OCI-LY7 (cell line): ENCODE results near the gene APEX2.

Experiments used
- CTCF ChIP-seq: fragments of 200-600 bp; sonication (generic); conservative IDR thresholded peaks from 2 replicates; pipeline ENCODE4 v1.5.1; 2014; ENCODE audit warnings: mild to moderate bottlenecking, antibody characterized with exemption, low read length, moderate library complexity, mixed read lengths
- EZH2phosphoT487 ChIP-seq: fragments of 200-600 bp; sonication (generic); IDR thresholded peaks from 2 replicates; pipeline ENCODE4 v1.6.1; 2018; ENCODE audit warnings: low read depth, borderline replicate concordance, mild to moderate bottlenecking, mixed run types, antibody characterized with exemption, low read length, moderate library complexity, mixed read lengths

GRCh38 chrX:55041514-55041913 lies 41.4 kb downstream of the APEX2 start:
- no peak for TF ChIP-seq CTCF
- no peak for TF ChIP-seq EZH2phosphoT487
